Subcutaneous adipose tissue (tissue), 4 donors: ENCODE measurements around the gene NEK7. TPM values are rescaled to one million over a fixed set of nuclear protein-coding genes. Genes with fewer than 3 reads are reported as not detected.

Experiments used
- CTCF ChIP-seq: fragments of 450-650 bp; IDR thresholded peaks from one replicate; pipeline ENCODE4 v1.5.1; 2016; ENCODE audit warnings: low read depth, mild to moderate bottlenecking, control low read depth, antibody characterized with exemption, moderate library complexity
- total RNA-seq, 4 donors: library from RNA; depleted of rRNA; stranded (reverse); fragments of >200 nt; gene quantifications; one replicate each; pipeline ENCODE4 v1.1.0, GENCODE V29; 2016

NEK7 gene
- total RNA-seq, 4 donors from 2014 or later: 112 to 246 (median 161) TPM

GRCh38 chr1:198275597-198275996 is 118.8 kb downstream of the NEK7 start:
- TF ChIP-seq CTCF: no peak

- no peak for TF ChIP-seq CTCF
Measured at GRCh38 chr1:198276241-198276640, 119.4 kb downstream of the NEK7 start.

- TF ChIP-seq CTCF: no peak
Measured at GRCh38 chr1:198278943-198279342, 122.1 kb downstream of the NEK7 start.

- no peak for TF ChIP-seq CTCF
Measured at GRCh38 chr1:198280080-198280479, 123.3 kb downstream of the NEK7 start.

- TF ChIP-seq CTCF: no peak
Measured at GRCh38 chr1:198281911-198282310, 125.1 kb downstream of the NEK7 start.

- no peak for TF ChIP-seq CTCF
Measured at GRCh38 chr1:198283222-198283621, 126.4 kb downstream of the NEK7 start.

- TF ChIP-seq CTCF: no peak
Measured at GRCh38 chr1:198287916-198288315, 131.1 kb downstream of the NEK7 start.
